ENCODE measurements around the gene CCDC88B.
A peak's percentile ranks its signal among the peaks of the same experiment; 100 is the strongest.
"Not testable (repeated sequence)": the region's sequence is repeated elsewhere in the genome, so short reads cannot be mapped to it uniquely, and the experiment has no call there.

CCDC88B gene

DNA sequence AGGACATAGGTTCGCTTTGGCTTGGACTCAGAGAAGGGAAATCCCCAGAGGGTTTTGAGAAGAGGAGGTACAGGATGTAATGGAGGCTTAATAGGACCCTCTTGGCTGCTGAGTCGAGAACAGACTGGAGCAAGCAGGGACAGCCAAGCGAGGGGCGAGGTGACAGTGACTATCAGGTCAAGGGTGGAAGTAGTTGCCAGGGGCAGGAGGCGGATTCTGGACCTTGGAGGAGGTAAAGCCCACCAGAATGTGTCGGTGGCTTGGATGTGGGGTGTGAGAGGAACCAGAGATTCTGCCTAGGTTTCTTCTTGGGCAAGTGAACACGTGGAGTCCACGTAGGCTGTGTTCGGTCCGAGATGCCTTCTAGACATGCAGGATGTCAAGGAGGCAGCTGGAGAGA lies 27.1 kb upstream of the CCDC88B start:
- Histone ChIP-seq H3K27me3 (no peaks in the 10 kb centered on the region), H3K4me3 (no peak overlapping the region), H3K36me3 (peaks cover 42 to 83% (median 58%) of the 10 kb centered on the region in 11 experiments), H3K4me2 (peak overlapping the region in 5 of 11 experiments; percentile 20 to 29 (median 26); a peak in 7 of 22 replicates), H4K20me1 (peaks cover 15 to 90% (median 62%) of the 10 kb centered on the region in 11 experiments; a peak in 20 of 22 replicates), H3K4me1 (peaks cover 14 to 75% (median 41%) of the 10 kb centered on the region in 10 experiments), H3K9me3 (replicated peaks in 1 of 11) (no peaks in the 10 kb centered on the region), H3K27ac (peak overlapping the region in 5 of 11 experiments; percentile 8 to 38 (median 36); a peak in 9 of 22 replicates), H3K9ac (peak overlapping the region; percentile 2 to 69 (median 40); a peak in 17 of 22 replicates)
- TF ChIP-seq Cebpa-rat (IDR thresholded peaks at IDR 0.05) = no peak

DNA sequence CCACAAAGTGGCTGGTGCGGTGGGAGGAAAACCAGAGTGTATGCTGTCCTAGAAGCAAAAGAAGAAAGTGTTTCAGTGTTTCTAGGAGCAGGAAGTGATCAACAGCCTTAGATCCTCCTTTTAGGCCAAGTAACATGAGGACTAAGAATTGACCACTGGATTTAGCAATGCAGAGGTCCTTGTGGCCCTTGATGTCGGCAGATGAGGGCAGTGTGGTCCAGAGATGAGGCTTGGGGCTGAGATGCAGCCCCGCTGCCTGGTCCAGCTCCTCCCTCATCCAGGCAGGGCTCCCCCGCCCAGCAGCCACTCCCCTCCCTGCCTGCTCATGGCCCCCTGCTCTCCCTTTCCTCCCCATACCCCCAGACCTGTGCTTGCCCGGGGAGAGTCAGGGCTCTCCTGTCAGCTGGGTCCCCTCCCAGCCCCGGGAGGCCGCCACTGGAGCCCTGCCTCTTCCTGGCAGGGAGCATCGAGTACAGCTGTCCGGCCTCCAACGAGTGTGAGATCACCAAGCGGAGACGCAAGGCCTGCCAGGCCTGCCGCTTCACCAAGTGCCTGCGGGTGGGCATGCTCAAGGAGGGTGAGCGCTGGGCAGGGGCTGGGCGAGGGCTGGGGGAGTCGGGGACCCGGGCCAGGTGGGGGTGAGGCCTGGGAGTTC lies 26.4 kb upstream of the CCDC88B start:
- Histone ChIP-seq H3K4me3 (no peak overlapping the region), H3K9me3 (replicated peaks in 1 of 11) (no peaks in the 10 kb centered on the region), H3K27ac (peak overlapping the region in 6 of 11 experiments; percentile 1 to 38 (median 32); a peak in 6 of 22 replicates), H3K27me3 (no peaks in the 10 kb centered on the region), H3K9ac (peak overlapping the region; percentile 2 to 69 (median 40); a peak in 15 of 22 replicates), H3K4me2 (peak overlapping the region in 4 of 11 experiments; percentile 20 to 29 (median 26); a peak in 3 of 22 replicates), H3K36me3 (peaks cover 38 to 78% (median 55%) of the 10 kb centered on the region in 11 experiments), H3K4me1 (peaks cover 14 to 70% (median 39%) of the 10 kb centered on the region in 10 experiments), H4K20me1 (peaks cover 15 to 85% (median 60%) of the 10 kb centered on the region in 11 experiments; a peak in 20 of 22 replicates)
- no peak for TF ChIP-seq Cebpa-rat (IDR thresholded peaks at IDR 0.05)

GRCh38 chr11:64314146-64314804 lies 25.7 kb upstream of the CCDC88B start:
- no peaks in the 10 kb centered on the region for H3K27me3 ChIP-seq
- no peak for TF ChIP-seq Cebpa-rat (IDR thresholded peaks at IDR 0.05)
- H3K36me3 ChIP-seq = peaks cover 38 to 72% (median 55%) of the 10 kb centered on the region in 11 experiments
- peaks cover 20 to 70% (median 45%) of the 10 kb centered on the region in 10 experiments for H3K4me1 ChIP-seq
- H3K4me2 ChIP-seq = peak overlapping the region in 1 of 11 experiments; percentile 16; a peak in 1 of 22 replicates
- H3K27ac ChIP-seq = peak overlapping the region in 4 of 11 experiments; percentile 1 to 37 (median 15); a peak in 3 of 22 replicates
- no peak overlapping the region for H3K4me3 ChIP-seq
- no peaks in the 10 kb centered on the region for H3K9me3 ChIP-seq (replicated peaks in 1 of 11)
- peak overlapping the region in 7 of 11 experiments; percentile 2 to 61 (median 31); a peak in 7 of 22 replicates for H3K9ac ChIP-seq
- peaks cover 15 to 78% (median 60%) of the 10 kb centered on the region in 11 experiments; a peak in 20 of 22 replicates for H4K20me1 ChIP-seq

DNA sequence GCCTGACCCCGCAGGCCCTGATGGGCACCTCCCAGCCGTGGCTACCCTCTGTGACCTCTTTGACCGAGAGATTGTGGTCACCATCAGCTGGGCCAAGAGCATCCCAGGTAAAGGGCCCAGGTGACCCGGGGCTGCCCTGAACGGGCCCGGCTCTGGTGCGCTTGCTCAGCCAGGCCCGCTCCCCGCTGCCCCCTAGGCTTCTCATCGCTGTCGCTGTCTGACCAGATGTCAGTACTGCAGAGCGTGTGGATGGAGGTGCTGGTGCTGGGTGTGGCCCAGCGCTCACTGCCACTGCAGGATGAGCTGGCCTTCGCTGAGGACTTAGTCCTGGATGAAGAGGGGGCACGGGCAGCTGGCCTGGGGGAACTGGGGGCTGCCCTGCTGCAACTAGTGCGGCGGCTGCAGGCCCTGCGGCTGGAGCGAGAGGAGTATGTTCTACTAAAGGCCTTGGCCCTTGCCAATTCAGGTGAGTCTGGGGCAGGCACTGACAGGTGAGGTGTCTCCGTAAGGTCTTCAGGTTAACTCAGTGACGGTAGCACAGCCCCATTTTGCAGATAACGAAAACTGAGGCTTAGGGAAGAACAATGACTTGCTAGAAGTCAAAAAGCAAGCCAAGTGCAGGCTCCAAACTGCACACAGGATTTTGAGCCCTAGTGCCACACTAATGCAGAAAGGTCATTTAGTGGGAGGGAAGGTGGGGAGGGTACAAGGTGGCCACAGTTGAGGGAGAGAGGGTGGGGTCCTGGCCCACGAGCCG lies 25.0 kb upstream of the CCDC88B start:
- Histone ChIP-seq H3K4me1 (peaks cover 27 to 70% (median 51%) of the 10 kb centered on the region in 10 experiments), H3K4me3 (no peak overlapping the region), H3K9me3 (replicated peaks in 1 of 11) (no peaks in the 10 kb centered on the region), H3K36me3 (peaks cover 34 to 65% (median 54%) of the 10 kb centered on the region in 11 experiments), H3K9ac (peak overlapping the region in 3 of 11 experiments; percentile 26 to 31 (median 29); a peak in 5 of 22 replicates), H3K27ac (no peak overlapping the region), H3K4me2 (peak overlapping the region in 4 of 11 experiments; percentile 93 to 97 (median 97); a peak in 5 of 22 replicates), H3K27me3 (no peaks in the 10 kb centered on the region), H4K20me1 (peaks cover 15 to 71% (median 60%) of the 10 kb centered on the region in 11 experiments; a peak in 20 of 22 replicates)
- no peak for TF ChIP-seq Cebpa-rat (IDR thresholded peaks at IDR 0.05)

DNA sequence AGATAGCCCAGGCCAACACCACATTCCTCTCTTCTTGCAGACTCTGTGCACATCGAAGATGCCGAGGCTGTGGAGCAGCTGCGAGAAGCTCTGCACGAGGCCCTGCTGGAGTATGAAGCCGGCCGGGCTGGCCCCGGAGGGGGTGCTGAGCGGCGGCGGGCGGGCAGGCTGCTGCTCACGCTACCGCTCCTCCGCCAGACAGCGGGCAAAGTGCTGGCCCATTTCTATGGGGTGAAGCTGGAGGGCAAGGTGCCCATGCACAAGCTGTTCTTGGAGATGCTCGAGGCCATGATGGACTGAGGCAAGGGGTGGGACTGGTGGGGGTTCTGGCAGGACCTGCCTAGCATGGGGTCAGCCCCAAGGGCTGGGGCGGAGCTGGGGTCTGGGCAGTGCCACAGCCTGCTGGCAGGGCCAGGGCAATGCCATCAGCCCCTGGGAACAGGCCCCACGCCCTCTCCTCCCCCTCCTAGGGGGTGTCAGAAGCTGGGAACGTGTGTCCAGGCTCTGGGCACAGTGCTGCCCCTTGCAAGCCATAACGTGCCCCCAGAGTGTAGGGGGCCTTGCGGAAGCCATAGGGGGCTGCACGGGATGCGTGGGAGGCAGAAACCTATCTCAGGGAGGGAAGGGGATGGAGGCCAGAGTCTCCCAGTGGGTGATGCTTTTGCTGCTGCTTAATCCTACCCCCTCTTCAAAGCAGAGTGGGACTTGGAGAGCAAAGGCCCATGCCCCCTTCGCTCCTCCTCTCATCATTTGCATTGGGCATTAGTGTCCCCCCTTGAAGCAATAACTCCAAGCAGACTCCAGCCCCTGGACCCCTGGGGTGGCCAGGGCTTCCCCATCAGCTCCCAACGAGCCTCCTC lies 24.1 kb upstream of the CCDC88B start:
- H3K27ac ChIP-seq = peak overlapping the region in 7 of 11 experiments; percentile 87 to 94 (median 90); a peak in 7 of 22 replicates
- H3K4me3 ChIP-seq = peak overlapping the region; percentile 73 to 92 (median 81)
- H3K9me3 ChIP-seq (replicated peaks in 1 of 11); H3K27me3 ChIP-seq: not testable (repeated sequence)
- peak overlapping the region; percentile 86 to 97 (median 94) for H3K4me2 ChIP-seq
- H3K9ac ChIP-seq = peak overlapping the region; percentile 81 to 94 (median 85); a peak in 21 of 22 replicates
- peaks cover 40 to 61% (median 52%) of the 10 kb centered on the region in 11 experiments for H3K36me3 ChIP-seq
- peaks cover 25 to 68% (median 49%) of the 10 kb centered on the region in 10 experiments for H3K4me1 ChIP-seq
- peaks cover 12 to 62% (median 52%) of the 10 kb centered on the region in 11 experiments; a peak in 20 of 22 replicates for H4K20me1 ChIP-seq

DNA sequence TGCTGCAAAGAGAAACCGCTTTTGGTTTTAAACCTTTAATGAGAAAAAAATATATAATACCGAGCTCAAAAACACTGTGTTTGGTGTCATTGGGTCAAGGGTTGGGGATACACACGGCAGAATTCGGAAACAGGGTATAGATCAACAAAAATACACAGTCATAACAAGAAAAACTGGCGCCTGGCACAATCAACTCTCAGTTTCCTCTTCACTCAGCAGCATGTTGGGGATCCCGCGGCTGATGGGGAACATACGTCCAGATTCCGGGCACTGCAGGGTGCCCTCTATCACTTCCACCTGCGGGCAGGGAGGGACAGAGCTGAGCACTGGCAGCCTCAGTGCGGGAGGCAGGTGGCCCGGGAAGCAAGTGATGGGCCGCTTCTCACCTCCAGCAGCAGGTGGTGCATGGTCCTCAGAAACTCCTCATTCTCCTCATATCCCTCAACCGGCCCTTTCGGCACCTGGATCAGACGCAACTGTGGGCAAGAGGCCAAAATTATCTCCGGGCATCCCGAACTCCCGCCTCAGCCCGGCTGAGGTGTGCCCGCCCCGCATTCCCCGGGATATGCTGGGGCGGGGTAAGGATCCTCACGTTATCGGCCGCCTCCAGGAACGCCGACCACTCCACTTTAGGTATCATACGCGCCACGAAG lies 23.2 kb upstream of the CCDC88B start:
- Histone ChIP-seq H3K4me2 (peak overlapping the region; percentile 86 to 97 (median 94)), H3K4me3 (peak overlapping the region; percentile 73 to 92 (median 81)), H3K27me3 (no peaks in the 10 kb centered on the region), H3K9me3 (replicated peaks in 1 of 11) (no peaks in the 10 kb centered on the region), H3K4me1 (peaks cover 21 to 66% (median 44%) of the 10 kb centered on the region in 10 experiments), H4K20me1 (peaks cover 8 to 53% (median 44%) of the 10 kb centered on the region in 11 experiments; a peak in 20 of 22 replicates), H3K27ac (peak overlapping the region; percentile 86 to 94 (median 89)), H3K9ac (peak overlapping the region; percentile 81 to 94 (median 85)), H3K36me3 (peaks cover 39 to 62% (median 55%) of the 10 kb centered on the region in 11 experiments)
- no peak for TF ChIP-seq Cebpa-rat (IDR thresholded peaks at IDR 0.05)

GRCh38 chr11:64317325-64317960 lies 22.6 kb upstream of the CCDC88B start, which contains the start of gene TRMT112:
TRMT112 (minus strand) TSS chr11:64317559; CDS start chr11:64317526, 33 bp downstream.
- Histone ChIP-seq H3K4me1 (peaks cover 24 to 66% (median 46%) of the 10 kb centered on the region in 10 experiments), H3K4me3 (peak within 1 kb of the TSS; percentile 73 to 92 (median 81)), H3K36me3 (peaks cover 38 to 66% (median 53%) of the 10 kb centered on the region in 11 experiments), H3K27me3 (no peaks in the 10 kb centered on the region), H3K27ac (peak within 1 kb of the TSS; percentile 86 to 94 (median 89)), H3K9me3 (replicated peaks in 1 of 11) (no peaks in the 10 kb centered on the region), H3K4me2 (peak within 1 kb of the TSS; percentile 86 to 97 (median 94)), H4K20me1 (peaks cover 8 to 47% (median 40%) of the 10 kb centered on the region in 11 experiments; a peak in 20 of 22 replicates), H3K9ac (peak within 1 kb of the TSS; percentile 81 to 94 (median 85))
- TF ChIP-seq Cebpa-rat (IDR thresholded peaks at IDR 0.05) = no peak
